ENCODE results near the gene AHR. TPM values are rescaled to one million over a fixed set of nuclear protein-coding genes. Genes with fewer than 3 reads are reported as not detected.

AHR gene
- total RNA-seq, 2 experiments from 2014 or later = 95.2 to 95.7 TPM

- Histone ChIP-seq H3K27ac (ENCODE audit: low read depth in 1 of 2, low read length in 2 of 2) (no peak overlapping the region), H3K36me3 (ENCODE audit: insufficient read depth, low read length) (no peaks in the 10 kb centered on the region), H3K4me3 (ENCODE audit: low read length) (no peak overlapping the region), H3K4me1 (ENCODE audit: insufficient read depth, low read length) (peaks cover 3% of the 10 kb centered on the region), H3K27me3 (ENCODE audit: control insufficient read depth in 1 of 2, insufficient read depth in 2 of 2, low read length in 2 of 2) (no peaks in the 10 kb centered on the region), H3K9me3 (ENCODE audit: control insufficient read depth in 1 of 2, insufficient read depth in 1 of 2, low read length in 2 of 2) (peaks cover 9 to 15% of the 10 kb centered on the region in 2 experiments)
- TF ChIP-seq CTCF (IDR thresholded peaks at IDR 0.05) = no peak
- DNase-seq = peak in 3 of 14 experiments; percentile 18 to 37 (median 18)
- Mint-ChIP-seq H3K4me3 (no peak overlapping the region), H3K27me3 (no peaks in the 10 kb centered on the region), H3K9me3 (peaks cover 7% of the 10 kb centered on the region), H3K36me3 (ENCODE audit: low read depth) (peaks cover 4% of the 10 kb centered on the region), H3K27ac (no peak overlapping the region), H3K4me1 (ENCODE audit: low read depth) (peaks cover 12% of the 10 kb centered on the region)
- intact Hi-C loops (cut with DNase I, micrococcal nuclease) = no loop called here
- ChIA-PET CTCF (no interaction called here), POLR2A (no interaction called here)
- ATAC-seq (ENCODE audit: poor library complexity) = peak; percentile 52
These were observed 23.8 kb upstream of the AHR start for GRCh38 chr7:17274551-17275245.

GRCh38 chr7:17275749-17276671 lies 22.4 kb upstream of the AHR start:
- CTCF ChIA-PET = interaction anchor here (0.8 kb wide), 1 partner anchor 24 kb away, joined by 3 read pairs; no protein-coding TSS in a partner anchor

GRCh38 chr7:17279061-17279460 lies 19.4 kb upstream of the AHR start:
- no peaks in the 10 kb centered on the region for H3K36me3 ChIP-seq (ENCODE audit: insufficient read depth, low read length)
- H3K4me1 ChIP-seq (ENCODE audit: insufficient read depth, low read length) = peaks cover 3% of the 10 kb centered on the region
- no peaks in the 10 kb centered on the region for H3K27me3 ChIP-seq (ENCODE audit: control insufficient read depth in 1 of 2, insufficient read depth in 2 of 2, low read length in 2 of 2)
- peaks cover 12% of the 10 kb centered on the region for H3K4me1 Mint-ChIP-seq (ENCODE audit: low read depth)
- CTCF ChIA-PET = no interaction called here
- peaks cover 1% of the 10 kb centered on the region for H3K36me3 Mint-ChIP-seq (ENCODE audit: low read depth)
- no peak overlapping the region for H3K4me3 Mint-ChIP-seq
- POLR2A ChIA-PET = no interaction called here
- H3K4me3 ChIP-seq (ENCODE audit: low read length) = no peak overlapping the region
- no peak overlapping the region for H3K27ac ChIP-seq (ENCODE audit: low read depth in 1 of 2, low read length in 2 of 2)
- H3K27ac Mint-ChIP-seq = no peak overlapping the region
- H3K9me3 Mint-ChIP-seq = no peaks in the 10 kb centered on the region
- ATAC-seq (ENCODE audit: poor library complexity) (no peak), DNase-seq (no peak)
- no peak for TF ChIP-seq CTCF (IDR thresholded peaks at IDR 0.05)
- no peaks in the 10 kb centered on the region for H3K9me3 ChIP-seq (ENCODE audit: control insufficient read depth in 1 of 2, insufficient read depth in 1 of 2, low read length in 2 of 2)
- intact Hi-C loops (cut with DNase I, micrococcal nuclease) = no loop called here
- H3K27me3 Mint-ChIP-seq = no peaks in the 10 kb centered on the region

More at GRCh38 chr7:17275749-17276671, 22.4 kb upstream of the AHR start:
- H3K27ac Mint-ChIP-seq = no peak overlapping the region
- Histone ChIP-seq H3K27ac (ENCODE audit: low read depth in 1 of 2, low read length in 2 of 2) (no peak overlapping the region), H3K4me1 (ENCODE audit: insufficient read depth, low read length) (peaks cover 3% of the 10 kb centered on the region), H3K36me3 (ENCODE audit: insufficient read depth, low read length) (no peaks in the 10 kb centered on the region), H3K4me3 (ENCODE audit: low read length) (no peak overlapping the region), H3K27me3 (ENCODE audit: control insufficient read depth in 1 of 2, insufficient read depth in 2 of 2, low read length in 2 of 2) (no peaks in the 10 kb centered on the region), H3K9me3 (ENCODE audit: control insufficient read depth in 1 of 2, insufficient read depth in 1 of 2, low read length in 2 of 2) (peaks cover 0 to 7% of the 10 kb centered on the region in 2 experiments)
- TF ChIP-seq CTCF (IDR thresholded peaks at IDR 0.05) = no peak
- peaks cover 4% of the 10 kb centered on the region for H3K9me3 Mint-ChIP-seq
- H3K36me3 Mint-ChIP-seq (ENCODE audit: low read depth) = no peaks in the 10 kb centered on the region
- no peaks in the 10 kb centered on the region for H3K27me3 Mint-ChIP-seq
- no peak overlapping the region for H3K4me3 Mint-ChIP-seq
- DNase-seq = no peak
- POLR2A ChIA-PET = no interaction called here
- intact Hi-C loops (cut with DNase I, micrococcal nuclease) = no loop called here
- no peak for ATAC-seq (ENCODE audit: poor library complexity)
- peaks cover 12% of the 10 kb centered on the region for H3K4me1 Mint-ChIP-seq (ENCODE audit: low read depth)

All from CD4-positive, alpha-beta T cell (primary cell).